Measurements from ENCODE around the gene CDC123. TPM values are rescaled to one million over a fixed set of nuclear protein-coding genes. Genes with fewer than 3 reads are reported as not detected.
"Not testable (repeated sequence)": the region's sequence is repeated elsewhere in the genome, so short reads cannot be mapped to it uniquely, and the experiment has no call there.

CDC123 gene
- total RNA-seq, 1 donor from 2014 or later = 107 TPM

GRCh38 chr10:12287772-12288171, 91.8 kb downstream of the CDC123 start:
- H3K79me2 ChIP-seq (ENCODE audit: insufficient read depth, low read length) = no peaks in the 10 kb centered on the region
- Mint-ChIP-seq H3K27ac (ENCODE audit: unreplicated experiment) (no peak overlapping the region), H3K27me3 (ENCODE audit: low read depth, unreplicated experiment) (no peaks in the 10 kb centered on the region), H3K36me3 (ENCODE audit: low read depth, unreplicated experiment) (no peaks in the 10 kb centered on the region), H3K4me3 (ENCODE audit: unreplicated experiment) (no peak overlapping the region), H3K4me1 (ENCODE audit: low read depth, unreplicated experiment) (no peaks in the 10 kb centered on the region), H3K9me3 (ENCODE audit: unreplicated experiment) (peaks cover 3% of the 10 kb centered on the region)
- TF ChIP-seq EZH2 (IDR thresholded peaks at IDR 0.05; ENCODE audit: insufficient read depth, low read length) = no peak
- TF ChIP-seq, protein P1, sequence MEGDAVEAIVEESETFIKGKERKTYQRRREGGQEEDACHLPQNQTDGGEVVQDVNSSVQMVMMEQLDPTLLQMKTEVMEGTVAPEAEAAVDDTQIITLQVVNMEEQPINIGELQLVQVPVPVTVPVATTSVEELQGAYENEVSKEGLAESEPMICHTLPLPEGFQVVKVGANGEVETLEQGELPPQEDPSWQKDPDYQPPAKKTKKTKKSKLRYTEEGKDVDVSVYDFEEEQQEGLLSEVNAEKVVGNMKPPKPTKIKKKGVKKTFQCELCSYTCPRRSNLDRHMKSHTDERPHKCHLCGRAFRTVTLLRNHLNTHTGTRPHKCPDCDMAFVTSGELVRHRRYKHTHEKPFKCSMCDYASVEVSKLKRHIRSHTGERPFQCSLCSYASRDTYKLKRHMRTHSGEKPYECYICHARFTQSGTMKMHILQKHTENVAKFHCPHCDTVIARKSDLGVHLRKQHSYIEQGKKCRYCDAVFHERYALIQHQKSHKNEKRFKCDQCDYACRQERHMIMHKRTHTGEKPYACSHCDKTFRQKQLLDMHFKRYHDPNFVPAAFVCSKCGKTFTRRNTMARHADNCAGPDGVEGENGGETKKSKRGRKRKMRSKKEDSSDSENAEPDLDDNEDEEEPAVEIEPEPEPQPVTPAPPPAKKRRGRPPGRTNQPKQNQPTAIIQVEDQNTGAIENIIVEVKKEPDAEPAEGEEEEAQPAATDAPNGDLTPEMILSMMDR (IDR thresholded peaks at IDR 0.05; ENCODE audit: insufficient read depth, low read depth, low read length) = no peak
- DNase-seq (ENCODE audit: low read depth) = no peak
- no peak for FAIRE-seq
- H3K36me3 ChIP-seq (ENCODE audit: insufficient read depth, low read length) = no peaks in the 10 kb centered on the region
- H3K27ac ChIP-seq (ENCODE audit: low read depth, low read length) = no peak overlapping the region
- H3K4me1 ChIP-seq (ENCODE audit: insufficient read depth, low read length) = no peaks in the 10 kb centered on the region
- H3K4me2 ChIP-seq (ENCODE audit: low read length) = no peak overlapping the region
- no peak overlapping the region for H3K4me3 ChIP-seq (ENCODE audit: insufficient read depth, low read depth, low read length)
- no peaks in the 10 kb centered on the region for H3K9me3 ChIP-seq (ENCODE audit: insufficient read depth, low read depth, low read length)
- H4K20me1 ChIP-seq (ENCODE audit: insufficient read depth, low read length) = no peaks in the 10 kb centered on the region
- no peak overlapping the region for H3K9ac ChIP-seq (ENCODE audit: low read length)
- no peak overlapping the region for H2AFZ ChIP-seq (ENCODE audit: low read depth, low read length)
- no peaks in the 10 kb centered on the region for H3K27me3 ChIP-seq (ENCODE audit: insufficient read depth, low read length)

GRCh38 chr10:12297784-12298183, 101.8 kb downstream of the CDC123 start:
- not testable (repeated sequence) for H3K36me3 Mint-ChIP-seq (ENCODE audit: low read depth, unreplicated experiment); H3K27me3 ChIP-seq (ENCODE audit: insufficient read depth, low read length); H3K9me3 Mint-ChIP-seq (ENCODE audit: unreplicated experiment); H4K20me1 ChIP-seq (ENCODE audit: insufficient read depth, low read length); H3K9ac ChIP-seq (ENCODE audit: low read length); H3K27ac Mint-ChIP-seq (ENCODE audit: unreplicated experiment); H3K4me1 ChIP-seq (ENCODE audit: insufficient read depth, low read length); H3K9me3 ChIP-seq (ENCODE audit: insufficient read depth, low read depth, low read length); H3K79me2 ChIP-seq (ENCODE audit: insufficient read depth, low read length); H3K4me2 ChIP-seq (ENCODE audit: low read length); H3K4me3 ChIP-seq (ENCODE audit: insufficient read depth, low read depth, low read length); H3K36me3 ChIP-seq (ENCODE audit: insufficient read depth, low read length); H3K4me3 Mint-ChIP-seq (ENCODE audit: unreplicated experiment); H3K4me1 Mint-ChIP-seq (ENCODE audit: low read depth, unreplicated experiment); H2AFZ ChIP-seq (ENCODE audit: low read depth, low read length); FAIRE-seq; DNase-seq (ENCODE audit: low read depth); H3K27me3 Mint-ChIP-seq (ENCODE audit: low read depth, unreplicated experiment); H3K27ac ChIP-seq (ENCODE audit: low read depth, low read length)

- Mint-ChIP-seq H3K9me3 (ENCODE audit: unreplicated experiment) (no peaks in the 10 kb centered on the region), H3K4me3 (ENCODE audit: unreplicated experiment) (no peak overlapping the region), H3K27ac (ENCODE audit: unreplicated experiment) (no peak overlapping the region), H3K27me3 (ENCODE audit: low read depth, unreplicated experiment) (peaks cover 2% of the 10 kb centered on the region), H3K4me1 (ENCODE audit: low read depth, unreplicated experiment) (no peaks in the 10 kb centered on the region), H3K36me3 (ENCODE audit: low read depth, unreplicated experiment) (no peaks in the 10 kb centered on the region)
- Histone ChIP-seq H3K4me2 (ENCODE audit: low read length) (no peak overlapping the region), H3K27ac (ENCODE audit: low read depth, low read length) (no peak overlapping the region), H3K4me3 (ENCODE audit: insufficient read depth, low read depth, low read length) (no peak overlapping the region), H2AFZ (ENCODE audit: low read depth, low read length) (no peak overlapping the region), H3K27me3 (ENCODE audit: insufficient read depth, low read length) (no peaks in the 10 kb centered on the region), H3K4me1 (ENCODE audit: insufficient read depth, low read length) (no peaks in the 10 kb centered on the region), H3K36me3 (ENCODE audit: insufficient read depth, low read length) (no peaks in the 10 kb centered on the region), H3K9me3 (ENCODE audit: insufficient read depth, low read depth, low read length) (no peaks in the 10 kb centered on the region), H3K79me2 (ENCODE audit: insufficient read depth, low read length) (no peaks in the 10 kb centered on the region), H4K20me1 (ENCODE audit: insufficient read depth, low read length) (no peaks in the 10 kb centered on the region), H3K9ac (ENCODE audit: low read length) (no peak overlapping the region)
- DNase-seq (ENCODE audit: low read depth) (no peak), FAIRE-seq (no peak)
- TF ChIP-seq EZH2 (IDR thresholded peaks at IDR 0.05; ENCODE audit: insufficient read depth, low read length) = no peak
- TF ChIP-seq, protein P1 (IDR thresholded peaks at IDR 0.05; ENCODE audit: insufficient read depth, low read depth, low read length) = no peak
These were observed 103.4 kb downstream of the CDC123 start for GRCh38 chr10:12299222-12299965.

Other genes with a start within 250 kb of the CDC123 start
- gene UPF2, start 153.4 kb upstream of the CDC123 start, total RNA-seq = 19.7 and 23.2 TPM in 2 replicates
- gene DHTKD1, start 127.2 kb upstream of the CDC123 start, total RNA-seq = 19.5 TPM in 2 replicates
- gene SEC61A2, start 66.5 kb upstream of the CDC123 start, total RNA-seq = 14.3 and 17.6 TPM in 2 replicates
- gene NUDT5, start 297 bp upstream of the CDC123 start, total RNA-seq = 84.1 and 85.2 TPM in 2 replicates
- 23.6 and 27.4 TPM in 2 replicates for gene CAMK1D, start 153.4 kb downstream of the CDC123 start, total RNA-seq

Measured in astrocyte (in vitro differentiated cells and primary cell).